Fibroblast of villous mesenchyme (primary cell): ENCODE results near the gene FBXW12. TPM values are rescaled to one million over a fixed set of nuclear protein-coding genes. Genes with fewer than 3 reads are reported as not detected.

Experiments used
- DNase-seq: peaks from one replicate; pipeline ENCODE4 v3.0.0-alpha.2; 2010; ENCODE audit warnings: low read depth
- H3K4me3 ChIP-seq: 2 replicates; pipeline ENCODE4 v1.5.1; 2011; ENCODE audit warnings: low read depth, mild to moderate bottlenecking, low read length
- CTCF ChIP-seq: IDR thresholded peaks from 2 replicates; pipeline ENCODE4 v1.5.1; 2012; ENCODE audit warnings: low read depth, mild to moderate bottlenecking, low read length; ENCODE audit not compliant: insufficient read depth
- total RNA-seq: library from RNA; depleted of rRNA; stranded (reverse); fragments of >200 nt; gene quantifications from 2 replicates; pipeline ENCODE4 v1.2.3, GENCODE V29; 2012

FBXW12 gene
- total RNA-seq, 1 donor, result not detected

- DNase-seq, result peak; percentile 33
- peak overlapping the region; percentile 70 for H3K4me3 ChIP-seq
- TF ChIP-seq CTCF, result no peak
Measured at GRCh38 chr3:48428572-48429316, 56.7 kb downstream of the FBXW12 start.

- peak; percentile 19 for DNase-seq
- TF ChIP-seq CTCF, result no peak
- peak overlapping the region; percentile 70 for H3K4me3 ChIP-seq
Measured at GRCh38 chr3:48429317-48429959, 57.4 kb downstream of the FBXW12 start.

GRCh38 chr3:48429960-48430707 lies 58.1 kb downstream of the FBXW12 start, which contains the start of gene PLXNB1:
Gene PLXNB1 (minus strand): TSS chr3:48430086. CDS start chr3:48424611, 5,475 bp downstream.
- no peak for TF ChIP-seq CTCF
- peak within 1 kb of the TSS; percentile 70 for H3K4me3 ChIP-seq
- peak; percentile 77 for DNase-seq

- DNase-seq, result no peak
- no peak for TF ChIP-seq CTCF
- no peak overlapping the region for H3K4me3 ChIP-seq
Measured at GRCh38 chr3:48430708-48431101, 58.7 kb downstream of the FBXW12 start.

- H3K4me3 ChIP-seq, result no peak overlapping the region
- DNase-seq, result no peak
- no peak for TF ChIP-seq CTCF
Measured at GRCh38 chr3:48431224-48432029, 59.4 kb downstream of the FBXW12 start.
